ENCODE measurements around the gene PFN3.

DNA sequence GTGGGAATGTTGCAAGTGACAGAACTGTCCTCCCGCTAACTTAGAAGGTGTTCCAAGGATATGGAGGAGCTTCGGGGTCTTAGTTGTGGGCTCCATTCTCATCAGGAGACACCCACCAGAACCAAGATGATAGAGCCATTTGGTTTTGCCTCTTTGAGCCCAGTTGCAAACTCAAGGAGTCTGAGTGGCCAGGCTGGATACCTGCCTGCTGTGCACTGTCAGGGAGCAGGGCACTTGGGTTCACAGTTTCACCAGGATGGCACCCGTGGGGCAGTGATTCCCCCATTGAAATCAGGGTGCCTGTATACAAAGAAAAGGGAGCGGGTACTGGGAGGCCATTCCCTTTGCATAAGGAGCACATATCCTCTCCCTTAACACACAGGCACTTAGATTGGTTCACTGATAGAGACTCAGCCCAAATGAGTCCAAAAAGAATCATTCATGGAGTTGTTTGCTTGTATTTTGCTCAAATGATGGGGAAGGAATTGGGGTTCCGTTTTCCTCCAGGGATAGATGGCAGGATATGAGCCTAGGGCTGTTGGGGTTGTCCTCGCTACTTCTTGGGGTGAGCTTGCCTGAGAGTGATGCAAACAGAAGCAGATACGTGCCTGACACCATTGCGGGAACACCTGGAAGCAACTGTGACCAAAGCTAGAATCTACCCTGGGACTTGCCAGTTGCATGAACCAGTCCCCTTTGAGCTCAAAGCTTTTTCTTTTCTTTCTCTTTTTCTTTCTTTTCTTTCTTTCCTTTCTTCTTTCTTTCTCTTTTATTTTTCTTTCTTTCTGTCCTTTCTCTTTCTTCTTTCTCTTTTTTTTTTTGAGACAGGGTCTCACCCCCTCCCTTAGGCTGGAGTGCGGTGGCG, 44.8 kb upstream of the PFN3 start:
- TF ChIP-seq POLR2AphosphoS5 (IDR thresholded peaks at IDR 0.05), result no peak
- no peak for TF ChIP-seq CTCF (IDR thresholded peaks at IDR 0.05)
- TF ChIP-seq POLR2A (IDR thresholded peaks at IDR 0.05), result no peak

Measured in gastroesophageal sphincter (tissue), 3 donors.